Stomach (tissue), 8 donors: ENCODE data around the gene USP6. TPM values are rescaled to one million over a fixed set of nuclear protein-coding genes. Genes with fewer than 3 reads are reported as not detected.

Experiments used
- polyA plus RNA-seq, 3 donors: library from polyadenylated mRNA; stranded (reverse); fragments of 200-250 nt; gene quantifications; one replicate each; pipeline ENCODE4 v1.2.3, GENCODE V29; 2013
- small RNA-seq, 4 donors: library from RNA; depleted of rRNA; stranded (forward); fragments of <200 nt; gene quantifications; one replicate each; pipeline ENCODE3, GENCODE V24; 2016
- total RNA-seq, 5 donors: library from RNA; depleted of rRNA; stranded (reverse); fragments of >200 nt; gene quantifications; one replicate each; pipeline versions ENCODE4 v1.1.0 to v1.2.3, GENCODE V29; 2014 to 2016
- donor health status: healthy with polysubstance abuse.
- donor health status: Bipolar disorder and iron deficiency.
- donor health status: healthy.

USP6 gene
- total and polyA plus RNA-seq, 8 donors, result 0.05 to 0.45 (median 0.18) TPM; not detected in 5

Small RNAs within 50 kb of the gene (small RNA-seq; reads per million reads assigned to genes)
- gene AC012146.4, result 0 reads per million in 4 donors

Other genes starting within 250 kb of the USP6 start
- gene C17orf107, start 216.5 kb upstream of the USP6 start, total RNA-seq, result 1 to 10 TPM in 4 of 5 donors, not detected in 1; 1.4 to 6.6 (median 2.9) TPM
- 1 to 10 TPM in 2 of 3 donors, under 1 TPM in 1; 0.75 to 3.2 (median 2.4) TPM for gene C17orf107, start 216.5 kb upstream of the USP6 start, polyA plus RNA-seq
- 1 to 10 TPM in 1 of 5 donors, under 1 TPM in 1, not detected in 3; 0.45 to 2.0 TPM for gene CHRNE, start 212.9 kb upstream of the USP6 start, total RNA-seq
- 1 to 10 TPM in 1 of 3 donors, under 1 TPM in 2; 0.43 to 1.2 (median 0.93) TPM for gene CHRNE, start 212.9 kb upstream of the USP6 start, polyA plus RNA-seq
- not detected for gene GP1BA, start 183.8 kb upstream of the USP6 start, total RNA-seq
- under 1 TPM in 1 of 3 donors, not detected in 2; 0.05 TPM for gene GP1BA, start 183.8 kb upstream of the USP6 start, polyA plus RNA-seq
- 10 to 100 TPM; 25.2 to 73.5 (median 43.2) TPM for gene SLC25A11, start 176.0 kb upstream of the USP6 start, total RNA-seq
- gene SLC25A11, start 176.0 kb upstream of the USP6 start, polyA plus RNA-seq, result 10 to 100 TPM; 29.1 to 45.6 (median 40.9) TPM
- 10 to 100 TPM in 4 of 5 donors, 1 to 10 TPM in 1; 8.8 to 57.1 (median 33.9) TPM for gene RNF167, start 175.8 kb upstream of the USP6 start, total RNA-seq
- 100 to 1,000 TPM in 2 of 3 donors, 10 to 100 TPM in 1; 73.3 to 134 (median 112) TPM for gene RNF167, start 175.8 kb upstream of the USP6 start, polyA plus RNA-seq
- 100 to 1,000 TPM; 218 to 690 (median 514) TPM for gene PFN1, start 167.5 kb upstream of the USP6 start, total RNA-seq
- gene PFN1, start 167.5 kb upstream of the USP6 start, polyA plus RNA-seq, result 100 to 1,000 TPM; 587 to 789 (median 610) TPM
- 10 to 100 TPM in 1 of 5 donors, 1 to 10 TPM in 3, not detected in 1; 1.8 to 12.1 (median 5.8) TPM for gene ENO3, start 164.9 kb upstream of the USP6 start, total RNA-seq
- 10 to 100 TPM in 1 of 3 donors, 1 to 10 TPM in 2; 6.6 to 11.3 (median 10.0) TPM for gene ENO3, start 164.9 kb upstream of the USP6 start, polyA plus RNA-seq
- 100 to 1,000 TPM in 1 of 5 donors, 10 to 100 TPM in 4; 17.5 to 133 (median 51.8) TPM for gene SPAG7, start 148.2 kb upstream of the USP6 start, total RNA-seq
- 10 to 100 TPM; 76.4 to 85.8 (median 78.5) TPM for gene SPAG7, start 148.2 kb upstream of the USP6 start, polyA plus RNA-seq
- gene CAMTA2, start 128.4 kb upstream of the USP6 start, total RNA-seq, result 100 to 1,000 TPM in 2 of 5 donors, 10 to 100 TPM in 2, 1 to 10 TPM in 1; 8.1 to 202 (median 82.1) TPM
- 10 to 100 TPM; 28.0 to 52.7 (median 41.4) TPM for gene CAMTA2, start 128.4 kb upstream of the USP6 start, polyA plus RNA-seq
- gene INCA1, start 118.5 kb upstream of the USP6 start, total RNA-seq, result 1 to 10 TPM in 2 of 5 donors, not detected in 3; 1.3 to 6.1 TPM
- gene INCA1, start 118.5 kb upstream of the USP6 start, polyA plus RNA-seq, result 1 to 10 TPM; 1.4 to 2.7 (median 1.6) TPM
- gene KIF1C, start 118.1 kb upstream of the USP6 start, total RNA-seq, result 100 to 1,000 TPM in 2 of 5 donors, 10 to 100 TPM in 3; 47.5 to 334 (median 94.8) TPM
- gene KIF1C, start 118.1 kb upstream of the USP6 start, polyA plus RNA-seq, result 100 to 1,000 TPM in 1 of 3 donors, 10 to 100 TPM in 2; 33.4 to 130 (median 70.3) TPM
- gene SLC52A1, start 80.6 kb upstream of the USP6 start, total RNA-seq, result not detected
- 1 to 10 TPM in 1 of 3 donors, not detected in 2; 1.0 TPM for gene SLC52A1, start 80.6 kb upstream of the USP6 start, polyA plus RNA-seq
- gene ZFP3, start 37.6 kb upstream of the USP6 start, total RNA-seq, result 10 to 100 TPM in 1 of 5 donors, 1 to 10 TPM in 4; 2.9 to 15.2 (median 6.6) TPM
- gene ZFP3, start 37.6 kb upstream of the USP6 start, polyA plus RNA-seq, result 1 to 10 TPM; 1.7 to 2.6 (median 1.7) TPM
- gene ZNF232, start 4.2 kb upstream of the USP6 start, total RNA-seq, result 1 to 10 TPM in 4 of 5 donors, under 1 TPM in 1; 0.58 to 8.0 (median 7.5) TPM
- 10 to 100 TPM in 1 of 3 donors, 1 to 10 TPM in 2; 6.9 to 11.8 (median 7.0) TPM for gene ZNF232, start 4.2 kb upstream of the USP6 start, polyA plus RNA-seq
- gene ZNF594, start 75.8 kb downstream of the USP6 start, total RNA-seq, result 10 to 100 TPM in 2 of 5 donors, 1 to 10 TPM in 3; 5.8 to 73.5 (median 10.0) TPM
- 1 to 10 TPM in 1 of 3 donors, under 1 TPM in 1, not detected in 1; 0.56 to 1.1 TPM for gene ZNF594, start 75.8 kb downstream of the USP6 start, polyA plus RNA-seq
- gene SCIMP, start 118.8 kb downstream of the USP6 start, total RNA-seq, result 1 to 10 TPM in 1 of 5 donors, under 1 TPM in 1, not detected in 3; 0.72 to 1.1 TPM
- gene SCIMP, start 118.8 kb downstream of the USP6 start, polyA plus RNA-seq, result 1 to 10 TPM in 1 of 3 donors, under 1 TPM in 1, not detected in 1; 0.62 to 2.1 TPM
- gene RABEP1, start 166.3 kb downstream of the USP6 start, total RNA-seq, result 10 to 100 TPM; 14.0 to 89.7 (median 44.9) TPM
- gene RABEP1, start 166.3 kb downstream of the USP6 start, polyA plus RNA-seq, result 10 to 100 TPM; 12.1 to 15.5 (median 15.3) TPM